Measurements from ENCODE around the gene WARS2. TPM values are rescaled to one million over a fixed set of nuclear protein-coding genes. Genes with fewer than 3 reads are reported as not detected.
"Not testable (repeated sequence)": the region's sequence is repeated elsewhere in the genome, so short reads cannot be mapped to it uniquely, and the experiment has no call there.

The WARS2 gene
- total and polyA plus RNA-seq, 4 donors, result 8.3 to 20.9 (median 15.6) TPM

GRCh38 chr1:119163396-119163795 lies 22.9 kb upstream of the WARS2 start:
- peaks cover 7% of the 10 kb centered on the region for H3K36me3 ChIP-seq (ENCODE audit: control insufficient read depth, insufficient read depth, low read length)
- no peaks in the 10 kb centered on the region for H3K9me3 ChIP-seq (ENCODE audit: control insufficient read depth, insufficient read depth, low read length)
- WGBS (ENCODE audit: insufficient coverage), result 100% methylated on average over 1 of the region's 2 CpGs
- no peak overlapping the region for H3K4me3 ChIP-seq (ENCODE audit: low read depth, low read length)
- no peak for DNase-seq (ENCODE audit: low read depth in 4 of 6, low spot score in 6 of 6)
- no peak overlapping the region for H3K27ac ChIP-seq (ENCODE audit: low read depth, low read length)
- H3K4me1 ChIP-seq (ENCODE audit: control insufficient read depth, insufficient read depth, low read length), result no peaks in the 10 kb centered on the region
- H3K27me3 ChIP-seq (ENCODE audit: control insufficient read depth, insufficient read depth, low read length), result no peaks in the 10 kb centered on the region

- peak in 1 of 6 donors; percentile 11 for DNase-seq (ENCODE audit: low read depth in 4 of 6, low spot score in 6 of 6)
- no CpG with 5 or more reads among the region's 4 CpGs for WGBS (ENCODE audit: insufficient coverage)
- Histone ChIP-seq H3K4me3 (ENCODE audit: low read depth, low read length) (no peak overlapping the region), H3K4me1 (ENCODE audit: control insufficient read depth, insufficient read depth, low read length) (no peaks in the 10 kb centered on the region), H3K27ac (ENCODE audit: low read depth, low read length) (peak overlapping the region; percentile 18), H3K27me3 (ENCODE audit: control insufficient read depth, insufficient read depth, low read length) (no peaks in the 10 kb centered on the region), H3K36me3 (ENCODE audit: control insufficient read depth, insufficient read depth, low read length) (peaks cover 14% of the 10 kb centered on the region), H3K9me3 (ENCODE audit: control insufficient read depth, insufficient read depth, low read length) (no peaks in the 10 kb centered on the region)
These were observed 20.4 kb upstream of the WARS2 start for GRCh38 chr1:119160866-119161265.

- no peaks in the 10 kb centered on the region for H3K27me3 ChIP-seq (ENCODE audit: control insufficient read depth, insufficient read depth, low read length)
These were observed 20.0 kb upstream of the WARS2 start for GRCh38 chr1:119160409-119160808.

GRCh38 chr1:119159966-119160365 lies 19.5 kb upstream of the WARS2 start:
- WGBS (ENCODE audit: insufficient coverage), result 84% methylated on average over 2 of the region's 2 CpGs
- peak in 1 of 6 donors; percentile 5 for DNase-seq (ENCODE audit: low read depth in 4 of 6, low spot score in 6 of 6)
- H3K36me3 ChIP-seq (ENCODE audit: control insufficient read depth, insufficient read depth, low read length), result peaks cover 14% of the 10 kb centered on the region

More at GRCh38 chr1:119160409-119160808, 20.0 kb upstream of the WARS2 start:
- DNase-seq (ENCODE audit: low read depth in 4 of 6, low spot score in 6 of 6), result no peak
- H3K4me3 ChIP-seq (ENCODE audit: low read depth, low read length), result no peak overlapping the region
- no peaks in the 10 kb centered on the region for H3K9me3 ChIP-seq (ENCODE audit: control insufficient read depth, insufficient read depth, low read length)
- peak overlapping the region; percentile 18 for H3K27ac ChIP-seq (ENCODE audit: low read depth, low read length)
- H3K4me1 ChIP-seq (ENCODE audit: control insufficient read depth, insufficient read depth, low read length), result no peaks in the 10 kb centered on the region
- H3K36me3 ChIP-seq (ENCODE audit: control insufficient read depth, insufficient read depth, low read length), result peaks cover 14% of the 10 kb centered on the region
- WGBS (ENCODE audit: insufficient coverage), result no CpG with 5 or more reads among the region's 2 CpGs

GRCh38 chr1:119159111-119159510 lies 18.7 kb upstream of the WARS2 start:
- no peak for DNase-seq (ENCODE audit: low read depth in 4 of 6, low spot score in 6 of 6)
- no peak overlapping the region for H3K27ac ChIP-seq (ENCODE audit: low read depth, low read length)
- H3K27me3 ChIP-seq (ENCODE audit: control insufficient read depth, insufficient read depth, low read length), result no peaks in the 10 kb centered on the region
- peaks cover 12% of the 10 kb centered on the region for H3K36me3 ChIP-seq (ENCODE audit: control insufficient read depth, insufficient read depth, low read length)
- H3K4me1 ChIP-seq (ENCODE audit: control insufficient read depth, insufficient read depth, low read length), result no peaks in the 10 kb centered on the region
- WGBS (ENCODE audit: insufficient coverage), result no CpG with 5 or more reads among the region's 2 CpGs
- H3K9me3 ChIP-seq (ENCODE audit: control insufficient read depth, insufficient read depth, low read length), result no peaks in the 10 kb centered on the region
- no peak overlapping the region for H3K4me3 ChIP-seq (ENCODE audit: low read depth, low read length)

More at GRCh38 chr1:119159966-119160365, 19.5 kb upstream of the WARS2 start:
- no peaks in the 10 kb centered on the region for H3K27me3 ChIP-seq (ENCODE audit: control insufficient read depth, insufficient read depth, low read length)
- no peaks in the 10 kb centered on the region for H3K4me1 ChIP-seq (ENCODE audit: control insufficient read depth, insufficient read depth, low read length)
- H3K9me3 ChIP-seq (ENCODE audit: control insufficient read depth, insufficient read depth, low read length), result no peaks in the 10 kb centered on the region
- H3K27ac ChIP-seq (ENCODE audit: low read depth, low read length), result no peak overlapping the region
- no peak overlapping the region for H3K4me3 ChIP-seq (ENCODE audit: low read depth, low read length)

- 87% methylated on average over 3 of the region's 6 CpGs for WGBS (ENCODE audit: insufficient coverage)
- H3K4me3 ChIP-seq (ENCODE audit: low read depth, low read length); H3K4me1 ChIP-seq (ENCODE audit: control insufficient read depth, insufficient read depth, low read length); H3K27ac ChIP-seq (ENCODE audit: low read depth, low read length); DNase-seq (ENCODE audit: low read depth in 4 of 6, low spot score in 6 of 6); H3K36me3 ChIP-seq (ENCODE audit: control insufficient read depth, insufficient read depth, low read length); H3K9me3 ChIP-seq (ENCODE audit: control insufficient read depth, insufficient read depth, low read length); H3K27me3 ChIP-seq (ENCODE audit: control insufficient read depth, insufficient read depth, low read length): not testable (repeated sequence)
These were observed 16.3 kb upstream of the WARS2 start for GRCh38 chr1:119156761-119157160.

- no CpG with 5 or more reads among the region's 4 CpGs for WGBS (ENCODE audit: insufficient coverage)
These were observed 14.6 kb upstream of the WARS2 start for GRCh38 chr1:119155069-119155468.

GRCh38 chr1:119150150-119150549 lies 9.7 kb upstream of the WARS2 start:
- WGBS (ENCODE audit: insufficient coverage), result 100% methylated on average over 1 of the region's 1 CpG
- no peaks in the 10 kb centered on the region for H3K36me3 ChIP-seq (ENCODE audit: control insufficient read depth, insufficient read depth, low read length)
- DNase-seq (ENCODE audit: low read depth in 4 of 6, low spot score in 6 of 6), result no peak
- H3K27me3 ChIP-seq (ENCODE audit: control insufficient read depth, insufficient read depth, low read length), result no peaks in the 10 kb centered on the region
- H3K4me1 ChIP-seq (ENCODE audit: control insufficient read depth, insufficient read depth, low read length), result no peaks in the 10 kb centered on the region
- H3K9me3 ChIP-seq (ENCODE audit: control insufficient read depth, insufficient read depth, low read length), result no peaks in the 10 kb centered on the region
- H3K4me3 ChIP-seq (ENCODE audit: low read depth, low read length), result no peak overlapping the region
- H3K27ac ChIP-seq (ENCODE audit: low read depth, low read length), result no peak overlapping the region

More at GRCh38 chr1:119155069-119155468, 14.6 kb upstream of the WARS2 start:
- H3K27me3 ChIP-seq (ENCODE audit: control insufficient read depth, insufficient read depth, low read length); H3K4me1 ChIP-seq (ENCODE audit: control insufficient read depth, insufficient read depth, low read length); H3K9me3 ChIP-seq (ENCODE audit: control insufficient read depth, insufficient read depth, low read length); H3K27ac ChIP-seq (ENCODE audit: low read depth, low read length); H3K36me3 ChIP-seq (ENCODE audit: control insufficient read depth, insufficient read depth, low read length); H3K4me3 ChIP-seq (ENCODE audit: low read depth, low read length); DNase-seq (ENCODE audit: low read depth in 4 of 6, low spot score in 6 of 6): not testable (repeated sequence)

- H3K27ac ChIP-seq (ENCODE audit: low read depth, low read length), result no peak overlapping the region
- WGBS (ENCODE audit: insufficient coverage), result no CpG with 5 or more reads among the region's 4 CpGs
- DNase-seq (ENCODE audit: low read depth in 4 of 6, low spot score in 6 of 6), result no peak
These were observed 7.2 kb upstream of the WARS2 start for GRCh38 chr1:119147661-119148090.

GRCh38 chr1:119146466-119146865 lies 6.0 kb upstream of the WARS2 start:
- no peaks in the 10 kb centered on the region for H3K9me3 ChIP-seq (ENCODE audit: control insufficient read depth, insufficient read depth, low read length)
- H3K27me3 ChIP-seq (ENCODE audit: control insufficient read depth, insufficient read depth, low read length), result no peaks in the 10 kb centered on the region
- no peaks in the 10 kb centered on the region for H3K4me1 ChIP-seq (ENCODE audit: control insufficient read depth, insufficient read depth, low read length)
- H3K4me3 ChIP-seq (ENCODE audit: low read depth, low read length), result no peak overlapping the region
- WGBS (ENCODE audit: insufficient coverage), result 100% methylated on average over 1 of the region's 4 CpGs
- H3K36me3 ChIP-seq (ENCODE audit: control insufficient read depth, insufficient read depth, low read length), result no peaks in the 10 kb centered on the region
- DNase-seq (ENCODE audit: low read depth in 4 of 6, low spot score in 6 of 6), result no peak
- no peak overlapping the region for H3K27ac ChIP-seq (ENCODE audit: low read depth, low read length)

More at GRCh38 chr1:119147661-119148090, 7.2 kb upstream of the WARS2 start:
- no peaks in the 10 kb centered on the region for H3K4me1 ChIP-seq (ENCODE audit: control insufficient read depth, insufficient read depth, low read length)
- no peaks in the 10 kb centered on the region for H3K27me3 ChIP-seq (ENCODE audit: control insufficient read depth, insufficient read depth, low read length)
- H3K4me3 ChIP-seq (ENCODE audit: low read depth, low read length), result no peak overlapping the region
- H3K9me3 ChIP-seq (ENCODE audit: control insufficient read depth, insufficient read depth, low read length), result no peaks in the 10 kb centered on the region
- no peaks in the 10 kb centered on the region for H3K36me3 ChIP-seq (ENCODE audit: control insufficient read depth, insufficient read depth, low read length)

All from spinal cord (tissue), 10 donors.